ENCODE measurements around the gene MLLT1. TPM values are rescaled to one million over a fixed set of nuclear protein-coding genes. Genes with fewer than 3 reads are reported as not detected.

Gene MLLT1
- total RNA-seq, 1 experiment from 2014 or later, result 54.9 TPM

- H4K20me1 ChIP-seq (ENCODE audit: control insufficient read depth, insufficient read depth, insufficient read length), result no peaks in the 10 kb centered on the region
- DNase-seq, result no peak
- H2AK5ac ChIP-seq (ENCODE audit: insufficient read length, low read length), result no peak overlapping the region
- no peak overlapping the region for H3K18ac ChIP-seq (ENCODE audit: insufficient read length, low read depth, low read length)
- no peak overlapping the region for H3K14ac ChIP-seq (ENCODE audit: insufficient read depth, low read length)
- no peaks in the 10 kb centered on the region for H3K4me1 ChIP-seq (ENCODE audit: insufficient read depth, low read length)
- H3K9me3 ChIP-seq (ENCODE audit: control insufficient read depth, low read depth, low read length), result no peaks in the 10 kb centered on the region
- H3K4me2 ChIP-seq (ENCODE audit: insufficient read depth, insufficient read length, low read length), result no peak overlapping the region
- no peak overlapping the region for H3K23ac ChIP-seq (ENCODE audit: insufficient read length, low read depth, low read length)
- H3K23me2 ChIP-seq (ENCODE audit: insufficient read length, low read depth, low read length, poor library complexity, severe bottlenecking), result no peaks in the 10 kb centered on the region
- H4K5ac ChIP-seq (ENCODE audit: insufficient read length, low read depth, low read length), result no peak overlapping the region
- no peaks in the 10 kb centered on the region for H3K27me3 ChIP-seq (ENCODE audit: insufficient read depth, low read length)
- H3K27ac ChIP-seq (ENCODE audit: insufficient read length, low read depth, low read length), result no peak overlapping the region
- no CpG with 5 or more reads among the region's 7 CpGs for WGBS (ENCODE audit: extremely low coverage, insufficient read length, low lambda C conversion rate)
- H2AFZ ChIP-seq (ENCODE audit: low read length), result no peak overlapping the region
- no peaks in the 10 kb centered on the region for H3K4me1 Mint-ChIP-seq
- no peak overlapping the region; a peak in 1 of 7 replicates for H3K27ac Mint-ChIP-seq
- H4K91ac ChIP-seq (ENCODE audit: insufficient read length, low read depth, low read length), result no peak overlapping the region
- no peak overlapping the region for H2BK20ac ChIP-seq (ENCODE audit: low read depth, low read length, poor library complexity, severe bottlenecking)
- no peak overlapping the region for H2BK12ac ChIP-seq (ENCODE audit: insufficient read length, low read depth, low read length)
- no peak overlapping the region for H2BK5ac ChIP-seq (ENCODE audit: insufficient read length, low read length)
- H3K9ac ChIP-seq (ENCODE audit: extremely low read depth, insufficient read length, low read length), result no peak overlapping the region
- no peak overlapping the region for H2BK120ac ChIP-seq (ENCODE audit: low read depth, low read length, poor library complexity, severe bottlenecking)
- peaks cover 3 to 11% (median 11%) of the 10 kb centered on the region in 3 experiments for H3K36me3 Mint-ChIP-seq (ENCODE audit: insufficient read depth in 1 of 3, low read depth in 3 of 3)
- no peaks in the 10 kb centered on the region for H3K9me3 Mint-ChIP-seq
- H2BK15ac ChIP-seq (ENCODE audit: low read depth, low read length), result no peak overlapping the region
- no peak overlapping the region for H3K4ac ChIP-seq (ENCODE audit: low read depth, low read length)
- peaks cover 7% of the 10 kb centered on the region for H3K27me3 Mint-ChIP-seq (ENCODE audit: low read depth)
- no peaks in the 10 kb centered on the region for H3K79me1 ChIP-seq (ENCODE audit: insufficient read depth, low read depth, low read length, poor library complexity, severe bottlenecking)
- no peak overlapping the region for H3K56ac ChIP-seq (ENCODE audit: insufficient read length, low read depth, low read length)
- H3K79me2 ChIP-seq (ENCODE audit: insufficient read depth, low read length), result no peaks in the 10 kb centered on the region
- no peak overlapping the region for H4K8ac ChIP-seq (replicated peaks; ENCODE audit: insufficient read length, low read depth, low read length)
- TF ChIP-seq CTCF (conservative IDR thresholded peaks at IDR 0.05), result no peak
- no peak overlapping the region for H3T11ph ChIP-seq (ENCODE audit: low read length)
- H3K4me3 Mint-ChIP-seq, result no peak overlapping the region
Measured at GRCh38 chr19:6210091-6210490, 69.7 kb downstream of the MLLT1 start.
